Fibroblast of villous mesenchyme (primary cell): ENCODE data around the gene SUN2. TPM values are rescaled to one million over a fixed set of nuclear protein-coding genes. Genes with fewer than 3 reads are reported as not detected.

ENCODE experiments used
- DNase-seq: peaks from one replicate; pipeline ENCODE4 v3.0.0-alpha.2; 2010; ENCODE audit warnings: low read depth
- H3K4me3 ChIP-seq: 2 replicates; pipeline ENCODE4 v1.5.1; 2011; ENCODE audit warnings: low read depth, mild to moderate bottlenecking, low read length
- CTCF ChIP-seq: IDR thresholded peaks from 2 replicates; pipeline ENCODE4 v1.5.1; 2012; ENCODE audit warnings: low read depth, mild to moderate bottlenecking, low read length; ENCODE audit not compliant: insufficient read depth
- total RNA-seq: library from RNA; depleted of rRNA; stranded (reverse); fragments of >200 nt; gene quantifications from 2 replicates; pipeline ENCODE4 v1.2.3, GENCODE V29; 2012

SUN2 gene
- total RNA-seq, 1 donor, result 64.3 TPM

DNA sequence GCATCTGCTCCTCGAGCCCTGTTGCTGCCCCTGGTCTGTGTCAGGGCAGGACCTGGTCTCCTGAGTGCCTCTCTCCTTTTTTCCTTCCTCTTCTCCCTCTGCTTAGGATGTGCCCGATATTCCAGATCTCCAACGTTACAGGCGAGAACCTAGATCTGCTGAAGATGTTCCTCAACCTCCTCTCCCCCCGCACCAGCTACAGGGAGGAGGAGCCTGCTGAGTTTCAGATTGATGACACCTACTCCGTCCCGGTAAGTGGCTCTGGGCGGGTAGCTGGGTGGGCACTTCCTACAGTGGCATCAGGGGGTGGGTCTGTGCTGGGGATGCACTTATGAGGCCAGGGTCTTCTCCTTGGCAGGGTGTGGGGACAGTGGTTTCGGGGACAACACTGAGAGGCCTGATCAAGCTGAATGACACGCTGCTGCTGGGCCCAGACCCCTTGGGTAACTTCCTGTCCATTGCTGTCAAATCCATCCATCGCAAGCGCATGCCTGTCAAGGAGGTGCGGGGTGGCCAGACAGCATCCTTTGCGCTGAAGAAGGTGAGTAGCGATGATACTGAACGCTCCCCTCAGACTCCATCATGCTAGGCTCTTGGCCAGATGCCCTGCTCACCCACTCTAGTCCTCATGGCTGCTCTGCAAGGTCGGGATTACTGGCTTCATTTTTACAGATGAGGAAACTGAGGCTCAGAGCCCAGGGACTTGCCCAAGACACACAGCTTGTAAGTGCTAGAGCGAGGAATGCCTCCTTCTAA is 29.7 kb downstream of the SUN2 start:
- no peak overlapping the region for H3K4me3 ChIP-seq
- TF ChIP-seq CTCF, result no peak
- DNase-seq, result no peak

- no peak overlapping the region for H3K4me3 ChIP-seq
- peak; percentile 35 for DNase-seq
- TF ChIP-seq CTCF, result peak; percentile 59
These were observed 30.7 kb downstream of the SUN2 start for GRCh38 chr22:38724926-38725571.

DNA sequence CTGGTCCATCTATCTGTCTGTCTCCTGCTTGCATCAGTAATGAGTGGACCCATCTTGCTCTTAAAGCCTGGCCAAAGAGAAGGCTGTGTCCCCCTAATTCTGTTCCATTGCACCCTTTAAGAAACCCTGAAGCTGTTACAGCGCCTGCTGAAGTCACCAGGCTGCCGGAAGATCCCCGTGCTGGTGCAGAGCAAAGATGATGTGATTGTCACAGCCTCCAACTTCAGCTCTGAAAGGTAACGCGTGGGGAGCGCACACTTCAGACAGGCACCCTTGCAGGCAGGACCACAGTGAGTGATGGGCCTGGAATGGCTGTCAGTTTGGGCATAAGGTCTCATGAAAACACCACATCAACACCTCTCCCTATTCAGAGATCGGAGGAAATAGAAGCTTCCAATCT is 31.6 kb downstream of the SUN2 start:
- DNase-seq, result no peak
- H3K4me3 ChIP-seq, result no peak overlapping the region
- no peak for TF ChIP-seq CTCF

DNA sequence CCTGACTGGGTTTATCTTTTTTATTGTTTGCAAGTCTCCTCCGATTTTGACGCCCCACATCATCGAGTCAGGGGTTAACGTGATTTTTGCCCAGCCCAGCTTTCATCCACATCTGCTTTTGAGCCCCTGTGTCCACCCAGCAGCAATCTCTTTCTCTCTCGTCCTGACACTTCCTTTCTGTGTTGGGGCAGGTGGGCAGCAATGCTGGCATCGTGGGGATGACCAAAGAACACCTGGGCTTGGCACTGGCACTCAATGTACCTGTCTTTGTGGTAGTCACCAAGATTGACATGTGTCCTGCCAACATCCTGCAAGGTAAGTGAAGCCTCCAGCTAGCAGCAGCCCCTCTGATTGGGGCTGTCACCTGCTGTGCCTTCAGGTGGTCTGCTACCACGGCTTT is 34.2 kb downstream of the SUN2 start:
- no peak overlapping the region for H3K4me3 ChIP-seq
- TF ChIP-seq CTCF, result no peak
- no peak for DNase-seq

- DNase-seq, result no peak
- H3K4me3 ChIP-seq, result no peak overlapping the region
- no peak for TF ChIP-seq CTCF
These were observed 35.4 kb downstream of the SUN2 start for GRCh38 chr22:38720350-38720749.

DNA sequence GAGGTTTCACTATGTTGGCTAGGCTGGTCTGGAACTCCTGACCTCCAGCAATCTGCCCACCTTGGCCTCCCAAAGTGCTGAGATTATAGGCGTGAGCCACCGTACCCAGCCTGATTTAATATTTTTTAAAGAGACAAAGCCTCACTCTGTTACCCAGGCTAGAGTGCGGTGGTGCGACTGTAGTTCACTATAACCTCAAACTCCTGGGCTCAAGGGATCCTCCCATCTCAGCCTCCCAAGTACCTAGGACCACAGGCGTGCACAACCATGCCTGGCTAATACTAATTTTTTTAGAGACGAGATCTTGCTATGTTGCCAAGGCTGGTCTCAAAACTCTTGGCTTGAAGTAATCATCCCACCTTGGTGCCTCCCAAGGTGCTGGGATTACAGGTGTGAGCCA is 36.6 kb downstream of the SUN2 start:
- no peak for DNase-seq
- no peak overlapping the region for H3K4me3 ChIP-seq
- TF ChIP-seq CTCF, result no peak
